Measurements from ENCODE around the gene SLX9.
"Not testable (repeated sequence)": the region's sequence is repeated elsewhere in the genome, so short reads cannot be mapped to it uniquely, and the experiment has no call there.

DNA sequence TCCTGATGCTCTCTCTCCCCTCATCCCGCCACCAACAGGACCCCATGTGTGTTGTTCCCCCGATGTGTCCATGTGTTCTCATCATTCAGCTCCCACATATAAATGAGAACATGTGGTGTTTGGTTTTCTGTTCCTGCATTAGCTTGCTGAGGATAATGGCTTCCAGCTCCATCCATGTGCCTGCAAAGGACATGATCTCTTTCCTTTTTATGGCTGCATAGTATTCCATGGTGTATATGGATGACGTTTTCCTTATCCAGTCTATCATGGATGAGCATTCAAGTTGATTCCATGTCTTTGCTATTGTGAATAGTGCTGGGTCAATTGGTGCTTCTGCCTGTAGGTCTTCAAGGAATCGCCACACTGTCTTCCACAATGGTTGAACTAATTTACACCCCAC lies 84.7 kb downstream of the SLX9 start:
- TF ChIP-seq, protein P1, sequence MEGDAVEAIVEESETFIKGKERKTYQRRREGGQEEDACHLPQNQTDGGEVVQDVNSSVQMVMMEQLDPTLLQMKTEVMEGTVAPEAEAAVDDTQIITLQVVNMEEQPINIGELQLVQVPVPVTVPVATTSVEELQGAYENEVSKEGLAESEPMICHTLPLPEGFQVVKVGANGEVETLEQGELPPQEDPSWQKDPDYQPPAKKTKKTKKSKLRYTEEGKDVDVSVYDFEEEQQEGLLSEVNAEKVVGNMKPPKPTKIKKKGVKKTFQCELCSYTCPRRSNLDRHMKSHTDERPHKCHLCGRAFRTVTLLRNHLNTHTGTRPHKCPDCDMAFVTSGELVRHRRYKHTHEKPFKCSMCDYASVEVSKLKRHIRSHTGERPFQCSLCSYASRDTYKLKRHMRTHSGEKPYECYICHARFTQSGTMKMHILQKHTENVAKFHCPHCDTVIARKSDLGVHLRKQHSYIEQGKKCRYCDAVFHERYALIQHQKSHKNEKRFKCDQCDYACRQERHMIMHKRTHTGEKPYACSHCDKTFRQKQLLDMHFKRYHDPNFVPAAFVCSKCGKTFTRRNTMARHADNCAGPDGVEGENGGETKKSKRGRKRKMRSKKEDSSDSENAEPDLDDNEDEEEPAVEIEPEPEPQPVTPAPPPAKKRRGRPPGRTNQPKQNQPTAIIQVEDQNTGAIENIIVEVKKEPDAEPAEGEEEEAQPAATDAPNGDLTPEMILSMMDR (IDR thresholded peaks at IDR 0.05) = not testable (repeated sequence)
- not testable (repeated sequence) for TF ChIP-seq POLR2A (IDR thresholded peaks at IDR 0.05)
